Fibroblast of pulmonary artery (primary cell): ENCODE data around the gene FRMD1.

Experiments used
- DNase-seq: peaks from one replicate; pipeline ENCODE4 v3.0.0-alpha.2; 2010; ENCODE audit warnings: low read depth
- H3K4me3 ChIP-seq: replicated peaks from 2 replicates; pipeline ENCODE4 v1.5.1; 2011; ENCODE audit warnings: low read depth, mild to moderate bottlenecking, control low read depth, low read length, moderate library complexity
- TF ChIP-seq, protein P1 (sequence below): IDR thresholded peaks from 2 replicates; pipeline ENCODE4 v1.5.1; 2011; ENCODE audit warnings: mild to moderate bottlenecking, control low read depth, low read length, inconsistent platforms; ENCODE audit errors: missing control alignments

Gene FRMD1

DNA sequence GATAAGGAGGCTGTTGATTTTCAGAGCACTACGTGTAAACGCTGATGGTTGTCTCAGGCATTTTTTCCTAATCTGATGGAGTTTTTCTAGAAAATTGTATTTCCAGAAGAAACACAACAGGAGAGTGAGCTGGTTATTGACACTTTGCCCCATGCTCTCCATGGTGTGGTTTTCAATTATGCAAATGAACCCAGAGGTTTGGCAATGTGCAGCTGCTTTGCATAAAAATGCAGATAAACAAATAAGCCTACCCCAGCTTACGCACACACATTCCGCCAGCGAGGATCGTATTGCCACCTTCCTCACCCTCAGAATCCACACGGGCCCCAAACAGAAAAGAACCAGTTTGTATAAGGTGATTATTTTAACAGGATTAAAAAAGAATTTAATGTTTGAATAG is 45.1 kb upstream of the FRMD1 start:
- no peak overlapping the region for H3K4me3 ChIP-seq
- TF ChIP-seq, protein P1, sequence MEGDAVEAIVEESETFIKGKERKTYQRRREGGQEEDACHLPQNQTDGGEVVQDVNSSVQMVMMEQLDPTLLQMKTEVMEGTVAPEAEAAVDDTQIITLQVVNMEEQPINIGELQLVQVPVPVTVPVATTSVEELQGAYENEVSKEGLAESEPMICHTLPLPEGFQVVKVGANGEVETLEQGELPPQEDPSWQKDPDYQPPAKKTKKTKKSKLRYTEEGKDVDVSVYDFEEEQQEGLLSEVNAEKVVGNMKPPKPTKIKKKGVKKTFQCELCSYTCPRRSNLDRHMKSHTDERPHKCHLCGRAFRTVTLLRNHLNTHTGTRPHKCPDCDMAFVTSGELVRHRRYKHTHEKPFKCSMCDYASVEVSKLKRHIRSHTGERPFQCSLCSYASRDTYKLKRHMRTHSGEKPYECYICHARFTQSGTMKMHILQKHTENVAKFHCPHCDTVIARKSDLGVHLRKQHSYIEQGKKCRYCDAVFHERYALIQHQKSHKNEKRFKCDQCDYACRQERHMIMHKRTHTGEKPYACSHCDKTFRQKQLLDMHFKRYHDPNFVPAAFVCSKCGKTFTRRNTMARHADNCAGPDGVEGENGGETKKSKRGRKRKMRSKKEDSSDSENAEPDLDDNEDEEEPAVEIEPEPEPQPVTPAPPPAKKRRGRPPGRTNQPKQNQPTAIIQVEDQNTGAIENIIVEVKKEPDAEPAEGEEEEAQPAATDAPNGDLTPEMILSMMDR = no peak
- no peak for DNase-seq

DNA sequence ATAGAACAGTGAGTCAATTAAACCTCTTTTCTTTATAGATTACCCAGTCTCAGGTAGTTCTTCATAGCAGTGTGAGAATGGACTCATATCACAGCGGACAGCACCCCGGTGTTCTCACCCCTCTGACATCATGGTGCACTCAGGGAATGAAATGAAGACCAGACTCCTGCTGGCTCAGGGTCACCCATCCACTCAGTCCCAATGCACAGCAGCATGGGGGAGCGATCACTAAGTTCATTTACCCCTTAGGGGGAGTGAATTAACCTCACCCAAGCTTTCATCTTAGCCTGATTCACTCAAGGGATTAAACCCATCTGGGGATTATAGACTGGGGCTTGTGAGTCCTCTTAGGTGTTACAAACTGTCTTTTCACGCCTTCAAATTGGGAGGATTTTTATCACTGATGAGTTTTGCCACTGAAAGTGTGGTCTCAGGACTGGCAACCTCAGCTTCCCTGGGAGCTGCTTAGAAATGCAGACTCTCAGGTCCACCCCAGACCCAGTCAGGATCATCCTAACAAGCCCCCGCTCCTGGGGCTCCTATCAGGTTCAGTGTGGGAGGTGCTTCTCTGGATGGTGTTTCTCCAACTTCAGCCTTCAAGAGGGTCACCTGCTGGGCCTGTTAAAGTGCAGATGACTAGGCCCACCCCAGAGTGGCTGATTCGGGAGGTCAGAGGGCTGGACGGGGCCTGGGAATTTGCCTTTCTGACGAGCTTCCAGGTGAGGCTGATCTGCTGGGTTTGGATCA is 44.3 kb upstream of the FRMD1 start:
- DNase-seq = no peak
- TF ChIP-seq, protein P1 = no peak

DNA sequence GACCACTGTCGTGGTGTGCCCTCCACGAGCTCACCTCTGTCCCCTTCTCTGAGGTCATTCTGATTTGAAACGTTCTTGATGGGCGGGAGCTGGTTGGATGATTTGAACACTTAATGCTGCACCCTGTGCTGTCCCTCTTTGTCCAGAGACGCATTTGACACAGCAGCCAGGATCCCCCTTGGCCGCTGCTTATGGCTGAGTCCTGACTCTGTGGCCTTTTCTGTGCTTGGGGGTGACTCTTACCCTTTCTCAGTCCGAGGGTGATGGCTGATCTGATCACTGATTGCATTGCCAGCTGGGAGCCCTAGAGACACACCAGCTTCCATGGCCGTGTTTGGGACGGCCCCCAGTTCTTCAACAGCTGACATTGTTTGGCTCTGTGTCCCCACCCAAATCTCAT is 43.5 kb upstream of the FRMD1 start:
- H3K4me3 ChIP-seq = no peak overlapping the region
- TF ChIP-seq, protein P1 = no peak
- no peak for DNase-seq

More for the DNA sequence above, 44.3 kb upstream of the FRMD1 start:
- no peak overlapping the region for H3K4me3 ChIP-seq

DNA sequence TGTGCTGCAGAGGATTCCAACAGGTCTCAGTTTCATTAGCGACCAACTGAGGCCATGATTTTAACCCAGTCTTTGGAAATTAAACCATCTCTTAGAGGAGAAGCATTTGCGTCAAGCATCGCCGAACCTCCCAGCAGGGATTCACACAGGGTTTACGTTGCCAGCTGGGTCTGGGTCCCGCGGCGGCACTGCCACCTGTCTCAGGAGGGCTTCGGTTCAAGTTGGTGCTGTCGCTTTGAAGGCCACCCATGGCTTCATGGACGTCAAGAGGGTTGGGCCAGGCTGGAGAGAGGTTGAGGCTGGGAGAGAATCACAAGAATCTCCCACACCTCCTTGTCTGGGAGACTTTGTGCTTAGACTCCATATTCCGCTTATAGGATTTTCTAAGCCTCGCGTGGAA is 43.0 kb upstream of the FRMD1 start:
- H3K4me3 ChIP-seq = no peak overlapping the region
- TF ChIP-seq, protein P1 = no peak
- DNase-seq = no peak

DNA sequence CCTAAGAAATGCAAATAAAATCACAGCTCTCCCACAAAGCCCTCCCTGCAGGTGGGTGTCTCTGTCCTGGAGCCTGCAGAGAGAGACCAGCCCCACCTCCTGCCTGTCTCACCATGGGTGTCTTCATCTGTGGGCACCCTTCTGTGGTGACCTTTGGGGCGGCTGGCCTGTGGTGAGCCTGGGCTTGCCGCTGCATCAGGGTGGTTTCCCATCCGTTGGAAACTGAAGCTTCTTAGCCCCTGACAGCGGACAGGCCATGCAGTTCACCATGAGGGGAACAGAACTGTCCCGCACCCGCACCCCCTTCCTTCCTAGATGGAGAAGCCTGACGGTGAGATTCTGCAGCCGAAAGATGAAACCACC is 42.3 kb upstream of the FRMD1 start:
- no peak for DNase-seq
- TF ChIP-seq, protein P1 = no peak
- no peak overlapping the region for H3K4me3 ChIP-seq

DNA sequence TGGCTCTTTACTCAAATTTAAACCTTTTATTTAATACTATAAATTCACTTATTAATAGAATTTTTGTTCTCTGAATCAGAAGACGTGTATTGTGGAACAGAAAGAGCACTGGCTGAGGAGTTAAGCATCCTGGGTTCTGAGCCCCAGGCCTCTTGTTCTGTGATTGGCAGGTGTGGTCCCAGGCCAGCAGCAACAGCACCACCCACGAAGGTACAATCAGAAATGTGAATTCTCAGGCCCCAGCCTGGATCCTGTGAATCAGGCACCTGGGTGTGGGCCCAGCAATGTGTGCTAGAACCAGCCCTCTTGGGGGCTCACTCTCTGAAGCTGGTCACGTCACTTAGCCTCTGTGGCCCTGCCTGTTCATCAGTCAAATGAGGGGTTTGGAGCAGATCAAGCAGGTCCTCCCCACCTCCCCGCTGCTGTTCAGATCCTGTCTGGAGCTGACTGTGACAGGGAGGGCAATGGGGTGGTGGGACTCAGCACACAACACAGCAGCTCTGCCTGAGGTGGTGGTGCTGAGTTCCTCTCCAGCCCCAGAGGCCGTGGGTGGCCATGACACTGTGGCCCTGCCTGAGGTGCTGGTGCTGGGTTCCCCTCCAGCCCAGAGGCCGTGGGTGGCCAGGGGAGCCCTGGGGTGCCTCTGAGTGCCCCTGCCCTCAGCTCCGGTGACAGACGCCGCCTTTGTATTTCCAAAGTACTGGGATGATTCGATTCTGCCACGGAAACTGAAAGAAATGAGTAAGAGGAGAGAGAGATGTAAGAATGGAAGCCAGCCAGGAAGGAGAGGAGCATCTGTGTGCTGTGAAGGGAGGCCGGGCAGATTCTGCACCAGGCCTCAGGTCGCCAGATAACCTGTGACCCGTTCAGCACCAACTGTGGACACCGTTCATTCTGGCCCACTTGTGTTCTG is 41.6 kb upstream of the FRMD1 start:
- no peak for DNase-seq
- H3K4me3 ChIP-seq = no peak overlapping the region
- TF ChIP-seq, protein P1 = no peak
